Measurements from ENCODE around the gene CD300A.

The CD300A gene

DNA sequence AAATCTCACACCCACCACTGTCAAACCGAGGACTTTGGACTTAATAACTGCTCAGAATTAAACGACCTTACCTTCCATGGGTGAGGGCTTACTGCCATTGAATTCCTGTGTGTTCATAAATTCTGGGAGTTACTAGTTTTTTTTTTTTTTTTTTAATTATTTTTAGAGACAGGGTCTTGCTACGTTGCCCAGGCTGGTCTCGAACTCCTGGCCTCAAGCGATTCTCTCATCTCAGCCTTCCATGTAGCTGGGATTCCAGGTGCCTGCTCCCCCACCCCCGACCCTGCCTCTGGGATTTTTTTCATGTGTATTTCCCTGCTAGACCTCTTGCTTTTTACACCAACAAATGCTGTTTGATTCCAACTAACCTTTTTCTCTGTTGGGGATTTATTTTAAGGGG lies 14.9 kb upstream of the CD300A start:
- no peaks in the 10 kb centered on the region for H3K36me3 ChIP-seq
- TF ChIP-seq, protein P1, sequence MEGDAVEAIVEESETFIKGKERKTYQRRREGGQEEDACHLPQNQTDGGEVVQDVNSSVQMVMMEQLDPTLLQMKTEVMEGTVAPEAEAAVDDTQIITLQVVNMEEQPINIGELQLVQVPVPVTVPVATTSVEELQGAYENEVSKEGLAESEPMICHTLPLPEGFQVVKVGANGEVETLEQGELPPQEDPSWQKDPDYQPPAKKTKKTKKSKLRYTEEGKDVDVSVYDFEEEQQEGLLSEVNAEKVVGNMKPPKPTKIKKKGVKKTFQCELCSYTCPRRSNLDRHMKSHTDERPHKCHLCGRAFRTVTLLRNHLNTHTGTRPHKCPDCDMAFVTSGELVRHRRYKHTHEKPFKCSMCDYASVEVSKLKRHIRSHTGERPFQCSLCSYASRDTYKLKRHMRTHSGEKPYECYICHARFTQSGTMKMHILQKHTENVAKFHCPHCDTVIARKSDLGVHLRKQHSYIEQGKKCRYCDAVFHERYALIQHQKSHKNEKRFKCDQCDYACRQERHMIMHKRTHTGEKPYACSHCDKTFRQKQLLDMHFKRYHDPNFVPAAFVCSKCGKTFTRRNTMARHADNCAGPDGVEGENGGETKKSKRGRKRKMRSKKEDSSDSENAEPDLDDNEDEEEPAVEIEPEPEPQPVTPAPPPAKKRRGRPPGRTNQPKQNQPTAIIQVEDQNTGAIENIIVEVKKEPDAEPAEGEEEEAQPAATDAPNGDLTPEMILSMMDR (IDR thresholded peaks at IDR 0.05; ENCODE audit: low read depth, low read length): no peak

DNA sequence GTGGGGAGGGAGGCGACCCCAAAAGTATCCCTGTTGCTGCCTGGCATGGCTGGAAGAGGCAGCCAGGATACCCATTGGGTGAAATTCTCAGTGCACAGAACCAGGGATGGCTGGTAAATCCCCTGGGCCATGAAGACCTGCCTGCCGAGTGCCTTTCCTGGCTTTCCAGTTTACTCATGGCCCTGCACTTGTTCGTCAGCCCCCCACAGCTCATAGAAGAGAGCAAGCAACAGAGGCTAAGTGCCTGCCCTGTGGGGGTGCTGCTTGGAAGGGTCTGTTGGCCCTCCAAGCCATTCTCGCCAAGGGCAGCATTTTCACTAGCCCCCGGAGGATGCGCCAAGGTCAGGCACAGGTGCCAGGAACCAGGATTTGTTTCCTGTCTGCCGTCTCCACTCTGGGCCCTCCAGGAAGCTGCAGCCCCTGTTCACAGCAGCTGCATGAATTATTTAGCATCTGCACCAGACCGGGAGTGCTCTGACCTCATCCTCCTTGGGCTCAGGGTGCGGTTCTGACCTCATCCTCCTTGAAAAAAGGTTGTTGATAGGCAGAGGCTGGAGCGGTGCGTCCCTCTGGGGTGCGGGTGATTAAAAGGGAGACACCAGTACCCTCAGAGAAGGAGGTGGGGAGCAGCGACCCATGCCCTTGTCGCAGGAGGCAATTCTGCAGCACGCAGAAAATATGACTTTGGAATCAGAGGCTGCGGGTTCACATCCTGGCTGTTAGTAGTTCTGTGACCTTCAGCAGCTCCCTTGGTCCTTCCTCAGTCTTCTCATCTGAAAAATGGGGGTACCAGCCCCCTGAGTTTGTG lies 14.2 kb upstream of the CD300A start:
- H3K4me3 ChIP-seq (ENCODE audit: low read depth, low read length): no peak overlapping the region
- DNase-seq: no peak
- no peaks in the 10 kb centered on the region for H3K27me3 ChIP-seq

More for the DNA sequence above, 14.9 kb upstream of the CD300A start:
- Histone ChIP-seq H3K4me1 (peaks cover 35% of the 10 kb centered on the region), H3K9me3 (no peaks in the 10 kb centered on the region), H3K27me3 (no peaks in the 10 kb centered on the region), H3K4me3 (ENCODE audit: low read depth, low read length) (no peak overlapping the region)
- DNase-seq: no peak

DNA sequence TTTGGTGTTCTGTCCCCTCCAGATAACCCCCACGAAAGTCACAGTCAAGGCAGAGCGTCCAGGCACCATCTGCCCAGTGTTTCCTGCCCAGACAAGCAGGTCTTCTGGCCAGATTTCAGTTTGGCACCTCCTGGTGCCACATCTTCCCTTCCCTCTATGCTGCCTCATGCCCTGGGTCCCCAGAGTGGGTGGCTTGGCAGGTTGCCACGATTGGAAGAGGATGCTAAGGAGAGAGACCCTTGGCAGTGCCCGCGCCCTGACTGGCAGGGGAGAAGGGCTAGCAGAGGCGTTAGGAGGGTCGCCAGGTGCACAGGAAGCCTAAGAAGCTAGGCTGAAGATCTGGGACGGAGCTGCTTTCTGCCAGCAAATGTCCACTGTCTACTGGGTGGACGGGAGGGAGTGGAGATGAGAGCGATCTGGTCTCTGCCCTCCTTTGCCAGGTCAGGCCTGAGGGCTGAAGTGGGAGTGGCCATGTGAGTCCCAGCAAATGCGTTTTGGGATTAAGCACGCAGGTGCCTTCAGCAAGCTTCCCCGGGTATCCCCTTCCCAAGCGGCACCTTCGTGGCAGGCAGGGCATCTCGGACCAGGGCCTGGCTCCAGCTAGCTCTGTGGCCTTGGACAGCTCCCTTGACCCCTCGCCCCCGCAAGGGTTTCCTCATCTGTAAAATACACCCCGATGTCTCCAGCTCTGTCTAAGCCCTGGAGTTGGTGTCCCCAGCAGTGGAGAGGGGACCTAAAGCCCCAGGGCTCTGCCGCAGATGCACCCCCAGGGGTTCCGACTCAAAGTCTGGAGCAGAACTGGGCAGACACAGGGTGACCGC lies 13.4 kb upstream of the CD300A start:
- DNase-seq: no peak
- Histone ChIP-seq H3K4me3 (ENCODE audit: low read depth, low read length) (no peak overlapping the region), H3K27me3 (no peaks in the 10 kb centered on the region), H3K4me1 (peaks cover 35% of the 10 kb centered on the region), H3K36me3 (no peaks in the 10 kb centered on the region), H3K9me3 (no peaks in the 10 kb centered on the region)
- TF ChIP-seq, protein P1 (IDR thresholded peaks at IDR 0.05; ENCODE audit: low read depth, low read length): no peak

More for the DNA sequence above, 14.2 kb upstream of the CD300A start:
- Histone ChIP-seq H3K36me3 (no peaks in the 10 kb centered on the region), H3K4me1 (peaks cover 32% of the 10 kb centered on the region), H3K9me3 (no peaks in the 10 kb centered on the region)
- TF ChIP-seq, protein P1 (IDR thresholded peaks at IDR 0.05; ENCODE audit: low read depth, low read length): no peak

DNA sequence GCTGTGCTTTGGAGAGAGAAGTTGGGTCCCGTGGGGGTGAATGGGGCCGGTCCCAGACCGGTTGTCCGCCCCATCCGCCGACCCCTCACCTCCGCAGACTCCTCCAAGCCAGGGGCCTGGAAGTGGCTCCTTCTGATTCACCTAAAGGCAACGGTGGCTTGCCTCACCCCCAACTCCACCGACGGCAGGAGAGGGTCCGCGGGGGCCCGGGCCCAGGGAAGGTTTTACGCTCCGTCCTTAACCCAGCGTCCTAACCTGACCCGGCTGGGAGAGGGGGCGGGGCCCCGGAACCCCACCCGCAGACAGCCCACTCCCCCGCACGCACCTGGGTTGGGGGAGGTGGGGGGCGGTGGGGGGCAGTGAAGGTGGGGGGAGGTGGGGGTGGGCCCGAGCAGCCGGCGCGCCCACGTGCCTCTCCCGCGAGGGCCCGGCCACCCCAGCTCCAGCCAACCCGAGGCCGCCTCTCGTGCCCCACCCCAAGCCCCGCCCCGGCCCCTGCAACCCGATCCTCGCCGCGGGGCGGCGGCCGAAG lies 12.7 kb upstream of the CD300A start:
- H3K9me3 ChIP-seq: no peaks in the 10 kb centered on the region
- no peaks in the 10 kb centered on the region for H3K27me3 ChIP-seq
- no peaks in the 10 kb centered on the region for H3K36me3 ChIP-seq
- TF ChIP-seq, protein P1 (IDR thresholded peaks at IDR 0.05; ENCODE audit: low read depth, low read length): no peak
- DNase-seq: no peak
- peaks cover 35% of the 10 kb centered on the region for H3K4me1 ChIP-seq
- 0 out of 2 replicates have a peak overlapping the region, but pooled peaks have one; percentile 1 for H3K4me3 ChIP-seq (ENCODE audit: low read depth, low read length)

DNA sequence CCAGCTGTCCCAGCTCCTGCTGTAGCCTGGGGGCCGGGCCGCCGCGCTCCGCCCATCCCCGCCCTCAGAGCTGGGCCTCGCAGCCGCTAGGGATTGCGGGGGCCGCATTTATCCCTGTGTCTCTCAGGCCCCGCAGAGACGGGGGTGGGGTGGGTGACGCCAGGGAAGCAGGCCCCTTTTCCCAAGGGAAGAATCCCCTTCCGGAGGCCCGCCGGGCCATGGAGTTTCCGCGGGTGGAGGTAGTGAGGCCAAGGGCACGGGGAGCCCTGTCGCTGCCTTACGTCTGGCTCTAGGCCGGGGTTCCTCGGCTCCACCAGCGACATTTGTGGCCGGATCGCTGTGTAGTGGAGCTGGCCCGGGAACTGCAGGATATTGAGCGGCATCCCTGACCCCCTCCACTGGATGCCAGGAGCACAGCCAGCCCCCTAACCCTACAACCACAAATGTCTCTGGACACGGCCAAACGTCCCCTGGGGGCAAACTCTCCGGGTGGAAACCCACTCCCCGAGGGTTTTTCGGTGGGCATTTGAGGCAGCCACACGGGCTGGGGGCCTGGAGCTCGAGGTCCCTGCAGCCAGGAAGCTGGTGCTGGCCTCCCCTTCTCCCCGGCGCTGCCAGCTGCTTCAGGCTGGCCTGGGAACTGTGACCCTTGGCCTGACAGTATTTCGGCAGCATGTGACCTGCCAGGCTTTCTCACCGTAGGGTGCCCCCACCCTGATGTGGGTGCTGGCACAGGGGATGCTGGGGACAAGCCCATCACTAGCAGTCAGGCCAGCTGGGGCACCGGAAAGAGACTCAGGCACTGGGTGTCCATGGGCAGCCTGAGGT lies 12.0 kb upstream of the CD300A start:
- TF ChIP-seq, protein P1 (IDR thresholded peaks at IDR 0.05; ENCODE audit: low read depth, low read length): 0 out of 2 replicates have a peak, but pooled peaks have one; percentile 1
- Histone ChIP-seq H3K4me3 (ENCODE audit: low read depth, low read length) (peak overlapping the region; percentile 45), H3K27me3 (no peaks in the 10 kb centered on the region), H3K36me3 (no peaks in the 10 kb centered on the region), H3K4me1 (peaks cover 35% of the 10 kb centered on the region), H3K9me3 (no peaks in the 10 kb centered on the region)
- peak; percentile 97 for DNase-seq
